ENCODE measurements around the gene TP53TG5.
A peak's percentile ranks its signal among the peaks of the same experiment; 100 is the strongest.
"Not testable (repeated sequence)": the region's sequence is repeated elsewhere in the genome, so short reads cannot be mapped to it uniquely, and the experiment has no call there.

The TP53TG5 gene

GRCh38 chr20:45366192-45366591 is 11.9 kb downstream of the TP53TG5 start:
- no peak for DNase-seq

GRCh38 chr20:45365444-45365970 is 12.6 kb downstream of the TP53TG5 start:
- DNase-seq: no peak

- no peak for DNase-seq
Observed at GRCh38 chr20:45363611-45364492, 14.3 kb downstream of the TP53TG5 start.

- peak; percentile 99 for DNase-seq
Observed at GRCh38 chr20:45362804-45363610, 15.1 kb downstream of the TP53TG5 start, which contains the start of gene SYS1. Gene SYS1 (plus strand): TSS chr20:45363156. CDS start chr20:45363532, 376 bp downstream.

- DNase-seq: no peak
Observed at GRCh38 chr20:45361793-45362192, 16.3 kb downstream of the TP53TG5 start.

GRCh38 chr20:45359406-45360148 is 18.5 kb downstream of the TP53TG5 start:
- no peak for DNase-seq

- no peak for DNase-seq
Observed at GRCh38 chr20:45359069-45359405, 19.1 kb downstream of the TP53TG5 start.

- no peak for DNase-seq
Observed at GRCh38 chr20:45358282-45359068, 19.6 kb downstream of the TP53TG5 start.

GRCh38 chr20:45355209-45356084 is 22.7 kb downstream of the TP53TG5 start:
- no peak for DNase-seq

GRCh38 chr20:45354423-45355208 is 23.5 kb downstream of the TP53TG5 start:
- no peak for DNase-seq

- DNase-seq: no peak
Observed at GRCh38 chr20:45353746-45354145, 24.4 kb downstream of the TP53TG5 start.

- DNase-seq: no peak
Observed at GRCh38 chr20:45352729-45353128, 25.4 kb downstream of the TP53TG5 start.

GRCh38 chr20:45350795-45351194 is 27.3 kb downstream of the TP53TG5 start:
- DNase-seq: not testable (repeated sequence)

GRCh38 chr20:45350217-45350616 is 27.9 kb downstream of the TP53TG5 start:
- DNase-seq: no peak

- peak; percentile 72 for DNase-seq
Observed at GRCh38 chr20:45347936-45348778, 30.0 kb downstream of the TP53TG5 start, which contains the start of gene SDC4. Gene SDC4 (minus strand): TSS chr20:45348424. CDS start chr20:45348384, 40 bp downstream.

- DNase-seq: no peak
Observed at GRCh38 chr20:45347297-45347935, 30.7 kb downstream of the TP53TG5 start.

- DNase-seq: no peak
Observed at GRCh38 chr20:45346851-45347250, 31.3 kb downstream of the TP53TG5 start.

GRCh38 chr20:45346291-45346718 is 31.8 kb downstream of the TP53TG5 start:
- DNase-seq: no peak
